ENCODE results near the gene SLC2A11.
"Not testable (repeated sequence)": the region's sequence is repeated elsewhere in the genome, so short reads cannot be mapped to it uniquely, and the experiment has no call there.

Gene SLC2A11

GRCh38 chr22:23888615-23889401, 31.1 kb downstream of the SLC2A11 start:
- H3K4me3 ChIP-seq (ENCODE audit: low read depth, low read length) = no peak overlapping the region

GRCh38 chr22:23889620-23890019, 31.9 kb downstream of the SLC2A11 start:
- no peak overlapping the region for H3K4me3 ChIP-seq (ENCODE audit: low read depth, low read length)

DNA sequence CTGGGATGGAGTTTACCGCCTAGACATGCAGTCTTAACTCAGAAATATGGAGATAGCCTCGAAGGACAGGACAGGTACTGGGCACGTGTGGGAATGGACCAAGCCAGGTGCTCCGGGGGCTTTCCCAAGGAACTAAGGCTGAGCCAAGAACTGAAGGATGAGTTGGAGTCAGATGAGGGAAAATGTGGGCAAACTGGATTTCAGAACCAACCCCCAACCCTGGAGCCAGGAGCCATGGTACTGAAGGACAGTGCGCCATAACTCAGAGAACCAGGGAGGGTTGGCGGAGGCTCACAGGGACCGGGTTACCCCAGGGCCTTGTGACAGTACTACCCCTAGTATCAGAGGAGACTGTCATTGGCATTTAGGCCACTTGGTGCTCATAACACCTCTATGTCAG, 34.1 kb downstream of the SLC2A11 start:
- H3K4me3 ChIP-seq (ENCODE audit: low read depth, low read length) = no peak overlapping the region

GRCh38 chr22:23892130-23892529, 34.5 kb downstream of the SLC2A11 start:
- H3K4me3 ChIP-seq (ENCODE audit: low read depth, low read length) = no peak overlapping the region

- H3K4me3 ChIP-seq (ENCODE audit: low read depth, low read length) = no peak overlapping the region
Observed at GRCh38 chr22:23892706-23893105, 35.0 kb downstream of the SLC2A11 start.

- peak overlapping the region; percentile 62 for H3K4me3 ChIP-seq (ENCODE audit: low read depth, low read length)
Observed at GRCh38 chr22:23893121-23893944, 35.7 kb downstream of the SLC2A11 start.

DNA sequence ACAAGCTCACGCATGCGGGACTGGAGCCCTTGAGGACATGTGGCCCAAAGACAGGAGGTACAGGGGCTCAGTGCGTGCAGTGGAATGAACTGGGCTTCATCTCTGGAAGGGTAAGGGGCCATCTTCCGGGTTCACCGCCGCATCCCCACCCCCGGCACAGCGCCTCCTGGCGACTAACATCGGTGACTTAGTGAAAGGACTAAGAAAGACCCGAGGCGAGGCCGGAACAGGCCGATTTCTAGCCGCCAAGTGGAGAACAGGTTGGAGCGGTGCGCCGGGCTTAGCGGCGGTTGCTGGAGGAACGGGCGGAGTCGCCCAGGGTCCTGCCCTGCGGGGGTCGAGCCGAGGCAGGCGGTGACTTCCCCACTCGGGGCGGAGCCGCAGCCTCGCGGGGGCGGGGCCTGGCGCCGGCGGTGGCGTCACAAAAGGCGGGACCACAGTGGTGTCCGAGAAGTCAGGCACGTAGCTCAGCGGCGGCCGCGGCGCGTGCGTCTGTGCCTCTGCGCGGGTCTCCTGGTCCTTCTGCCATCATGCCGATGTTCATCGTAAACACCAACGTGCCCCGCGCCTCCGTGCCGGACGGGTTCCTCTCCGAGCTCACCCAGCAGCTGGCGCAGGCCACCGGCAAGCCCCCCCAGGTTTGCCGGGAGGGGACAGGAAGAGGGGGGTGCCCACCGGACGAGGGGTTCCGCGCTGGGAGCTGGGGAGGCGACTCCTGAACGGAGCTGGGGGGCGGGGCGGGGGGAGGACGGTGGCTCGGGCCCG, 36.5 kb downstream of the SLC2A11 start, which contains the start of gene MIF:
Gene MIF, plus strand, starts transcription at position 439 of the 765 bp plus-strand sequence. Its CDS starts 92 bp downstream, at position 531.
- H3K4me3 ChIP-seq (ENCODE audit: low read depth, low read length) = peak within 1 kb of the TSS; percentile 87

DNA sequence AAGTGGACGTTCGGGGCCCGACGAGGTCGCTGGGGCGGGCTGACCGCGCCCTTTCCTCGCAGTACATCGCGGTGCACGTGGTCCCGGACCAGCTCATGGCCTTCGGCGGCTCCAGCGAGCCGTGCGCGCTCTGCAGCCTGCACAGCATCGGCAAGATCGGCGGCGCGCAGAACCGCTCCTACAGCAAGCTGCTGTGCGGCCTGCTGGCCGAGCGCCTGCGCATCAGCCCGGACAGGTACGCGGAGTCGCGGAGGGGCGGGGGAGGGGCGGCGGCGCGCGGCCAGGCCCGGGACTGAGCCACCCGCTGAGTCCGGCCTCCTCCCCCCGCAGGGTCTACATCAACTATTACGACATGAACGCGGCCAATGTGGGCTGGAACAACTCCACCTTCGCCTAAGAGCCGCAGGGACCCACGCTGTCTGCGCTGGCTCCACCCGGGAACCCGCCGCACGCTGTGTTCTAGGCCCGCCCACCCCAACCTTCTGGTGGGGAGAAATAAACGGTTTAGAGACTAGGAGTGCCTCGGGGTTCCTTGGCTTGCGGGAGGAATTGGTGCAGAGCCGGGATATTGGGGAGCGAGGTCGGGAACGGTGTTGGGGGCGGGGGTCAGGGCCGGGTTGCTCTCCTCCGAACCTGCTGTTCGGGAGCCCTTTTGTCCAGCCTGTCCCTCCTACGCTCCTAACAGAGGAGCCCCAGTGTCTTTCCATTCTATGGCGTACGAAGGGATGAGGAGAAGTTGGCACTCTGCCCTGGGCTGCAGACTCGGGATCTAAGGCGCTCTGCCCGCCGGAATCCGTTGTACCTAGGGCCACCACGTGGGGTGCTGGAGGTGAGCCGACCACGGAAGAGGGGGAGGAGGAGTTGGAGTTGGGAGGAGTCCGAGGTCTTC, 37.3 kb downstream of the SLC2A11 start:
- H3K4me3 ChIP-seq (ENCODE audit: low read depth, low read length) = peak overlapping the region; percentile 87

DNA sequence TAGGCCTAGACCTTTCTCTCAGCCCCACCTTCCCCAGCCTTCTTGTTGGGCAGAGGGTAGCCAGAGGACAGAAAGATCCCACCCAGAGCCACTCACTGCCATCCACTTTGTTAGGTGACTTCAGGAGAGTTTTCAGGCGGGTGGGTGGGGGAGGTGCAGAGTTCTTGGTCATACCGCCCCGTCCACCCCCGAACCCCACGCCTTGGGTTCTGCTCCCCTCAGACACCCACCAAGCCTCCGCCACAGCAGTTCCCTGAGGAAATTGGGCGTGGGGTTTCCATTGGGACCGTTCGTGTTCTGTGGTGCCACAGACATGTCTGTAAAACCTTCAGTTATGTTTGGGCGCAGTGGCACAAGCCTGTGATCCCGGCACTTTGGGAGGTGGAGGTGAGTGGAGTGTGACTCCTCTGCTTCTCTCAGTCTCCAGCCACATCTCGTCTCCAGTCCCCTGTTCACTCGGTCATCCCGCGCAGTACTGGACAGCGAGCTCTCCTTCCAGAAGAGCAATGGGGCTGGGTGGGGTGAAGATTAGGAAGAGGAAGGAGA, 38.0 kb downstream of the SLC2A11 start:
- H3K4me3 ChIP-seq (ENCODE audit: low read depth, low read length) = peak overlapping the region; percentile 87

DNA sequence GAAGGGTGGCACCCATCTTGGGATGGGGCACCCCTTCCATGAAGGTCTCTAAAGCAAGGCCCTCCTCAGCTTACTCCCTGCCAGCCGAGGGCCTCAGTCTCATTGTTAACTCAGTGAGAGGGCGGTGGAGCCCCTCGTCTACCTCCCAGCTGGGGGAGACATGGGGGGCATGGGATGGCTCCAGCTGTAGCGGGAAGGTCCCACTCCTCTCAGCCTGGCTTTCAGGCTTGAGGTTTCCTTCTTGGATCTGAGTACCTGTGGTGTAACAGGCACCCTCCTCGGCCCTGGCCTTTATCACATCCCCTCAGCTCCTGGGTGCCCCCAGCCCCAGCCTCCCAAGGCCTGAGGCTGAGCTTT, 38.5 kb downstream of the SLC2A11 start:
- no peak overlapping the region for H3K4me3 ChIP-seq (ENCODE audit: low read depth, low read length)

GRCh38 chr22:23896523-23897186, 39.0 kb downstream of the SLC2A11 start:
- no peak overlapping the region for H3K4me3 ChIP-seq (ENCODE audit: low read depth, low read length)

DNA sequence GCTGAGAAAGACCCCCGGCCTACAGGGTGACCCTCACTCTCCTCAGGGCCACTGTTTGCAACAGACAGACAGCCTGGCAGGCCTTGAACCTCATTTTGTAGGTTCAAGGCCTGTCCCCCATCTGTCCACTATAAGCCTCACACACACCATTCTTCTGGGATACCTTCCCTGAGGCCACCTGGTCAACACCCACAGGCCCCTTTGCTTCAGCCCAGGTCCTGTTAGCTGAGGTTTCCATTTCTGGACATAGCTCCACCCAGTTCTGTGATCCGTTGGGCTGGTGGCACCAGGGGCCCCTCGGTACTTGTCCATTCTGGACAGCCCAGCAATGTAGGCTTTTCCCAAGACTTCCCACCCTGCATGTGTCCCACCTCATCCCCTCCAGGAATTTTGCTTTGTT, 39.6 kb downstream of the SLC2A11 start:
- no peak overlapping the region for H3K4me3 ChIP-seq (ENCODE audit: low read depth, low read length)

DNA sequence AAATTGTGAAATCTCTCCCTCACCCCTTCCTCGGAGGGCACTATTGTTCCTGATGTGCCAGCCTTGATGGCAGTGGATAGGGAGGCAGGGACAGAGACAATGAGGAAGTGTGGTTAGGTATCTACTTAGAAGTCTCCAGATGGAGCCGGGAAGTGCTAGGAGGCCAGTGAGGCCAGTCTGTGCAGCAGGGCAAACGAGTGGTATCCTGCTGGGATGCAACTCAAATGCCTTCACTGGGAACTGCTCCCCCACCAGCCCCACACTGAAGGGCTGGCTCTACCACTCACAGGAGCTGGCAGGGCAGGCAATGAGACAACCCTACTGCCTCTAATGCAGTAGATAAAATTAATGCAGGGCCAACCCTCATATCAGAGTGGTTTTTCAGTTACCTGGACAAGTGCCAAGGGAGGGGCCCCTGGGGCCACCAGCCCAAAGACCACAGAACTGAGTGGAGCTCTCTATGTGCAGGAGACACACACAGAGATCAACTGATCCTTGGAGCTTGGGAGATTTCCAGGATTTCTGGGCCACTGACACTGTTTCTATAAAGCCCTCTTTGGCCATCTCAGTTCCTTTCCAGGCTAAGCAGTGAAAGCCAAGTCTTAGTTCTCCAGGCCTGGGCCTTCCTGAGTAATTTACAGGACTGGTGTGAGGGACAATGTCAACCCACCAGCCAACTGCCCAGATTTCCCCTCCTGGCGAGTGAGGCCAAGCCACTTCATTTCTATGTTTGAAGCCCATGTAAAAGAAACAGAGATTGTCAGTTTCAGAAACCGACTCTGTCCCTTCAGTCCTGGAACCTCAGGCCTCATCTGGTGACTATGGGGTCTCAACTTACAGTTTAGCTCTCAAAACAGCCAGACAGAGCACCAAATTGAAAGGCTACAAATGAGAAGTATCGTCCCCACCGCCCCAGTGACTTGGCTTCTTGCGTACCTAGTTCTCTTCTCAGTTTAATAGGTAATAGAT, 40.6 kb downstream of the SLC2A11 start:
- no peak overlapping the region for H3K4me3 ChIP-seq (ENCODE audit: low read depth, low read length)

GRCh38 chr22:23899042-23899745, 41.5 kb downstream of the SLC2A11 start:
- no peak overlapping the region for H3K4me3 ChIP-seq (ENCODE audit: low read depth, low read length)

DNA sequence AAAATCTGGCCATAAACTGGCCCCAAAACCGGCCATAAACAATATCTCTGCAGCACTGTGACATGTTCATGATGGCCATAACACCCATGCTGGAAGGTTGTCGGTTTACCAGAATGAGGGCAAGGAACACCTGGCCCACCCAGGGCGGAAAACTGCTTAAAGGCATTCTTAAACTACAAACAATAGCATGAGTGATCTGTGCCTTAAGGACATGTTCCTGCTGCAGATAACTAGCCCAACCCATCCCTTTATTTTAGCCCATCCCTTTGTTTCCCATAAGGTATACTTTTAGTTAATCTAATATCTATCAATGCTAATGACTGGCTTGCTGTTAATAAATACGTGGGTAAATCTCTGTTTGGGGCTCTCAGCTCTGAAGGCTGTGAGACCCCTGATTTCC, 42.6 kb downstream of the SLC2A11 start:
- H3K4me3 ChIP-seq (ENCODE audit: low read depth, low read length) = not testable (repeated sequence)

- no peak overlapping the region for H3K4me3 ChIP-seq (ENCODE audit: low read depth, low read length)
Observed at GRCh38 chr22:23901600-23901999, 43.9 kb downstream of the SLC2A11 start.

DNA sequence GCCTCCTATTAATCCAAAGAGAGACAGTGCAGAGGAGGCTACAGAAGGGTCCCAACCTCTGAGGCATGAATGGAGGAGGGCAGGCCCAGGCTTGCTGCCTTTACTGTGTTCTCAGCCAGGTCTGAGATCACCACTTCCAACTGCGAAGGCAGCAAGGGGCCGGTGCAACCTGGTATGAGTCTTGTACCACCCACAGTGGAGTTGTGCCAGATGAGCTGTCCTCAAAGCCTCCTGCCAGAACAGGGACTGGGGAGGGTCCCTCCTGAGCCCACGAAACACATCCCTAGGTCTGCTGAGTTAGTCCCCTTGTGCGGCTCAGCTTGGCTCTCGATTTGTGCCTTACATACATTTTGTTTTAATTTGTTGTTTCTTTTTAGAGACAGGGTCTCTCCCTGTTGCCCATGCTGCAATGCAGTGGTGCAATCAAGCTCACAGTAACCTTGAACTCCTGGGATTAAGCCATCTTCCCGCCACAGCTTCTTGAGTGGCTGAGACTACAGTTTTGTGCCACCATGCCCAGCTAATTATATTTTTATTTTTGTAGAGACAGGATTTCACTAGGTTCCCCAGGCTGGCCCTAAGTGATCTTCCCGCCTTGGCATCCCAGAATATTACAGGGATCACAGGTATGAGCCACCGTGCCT, 45.8 kb downstream of the SLC2A11 start:
- no peak overlapping the region for H3K4me3 ChIP-seq (ENCODE audit: low read depth, low read length)
